NCI-H510A treated with DMSO at 0.1 percent for 48 hours (cell line): Measurements from ENCODE around the gene KCP.
A peak's percentile ranks its signal among the peaks of the same experiment; 100 is the strongest.

ENCODE experiments used
- DNase-seq: peaks from one replicate; lab custom pipeline; 2025; lab: John Stamatoyannopoulos, UW

The KCP gene

DNA sequence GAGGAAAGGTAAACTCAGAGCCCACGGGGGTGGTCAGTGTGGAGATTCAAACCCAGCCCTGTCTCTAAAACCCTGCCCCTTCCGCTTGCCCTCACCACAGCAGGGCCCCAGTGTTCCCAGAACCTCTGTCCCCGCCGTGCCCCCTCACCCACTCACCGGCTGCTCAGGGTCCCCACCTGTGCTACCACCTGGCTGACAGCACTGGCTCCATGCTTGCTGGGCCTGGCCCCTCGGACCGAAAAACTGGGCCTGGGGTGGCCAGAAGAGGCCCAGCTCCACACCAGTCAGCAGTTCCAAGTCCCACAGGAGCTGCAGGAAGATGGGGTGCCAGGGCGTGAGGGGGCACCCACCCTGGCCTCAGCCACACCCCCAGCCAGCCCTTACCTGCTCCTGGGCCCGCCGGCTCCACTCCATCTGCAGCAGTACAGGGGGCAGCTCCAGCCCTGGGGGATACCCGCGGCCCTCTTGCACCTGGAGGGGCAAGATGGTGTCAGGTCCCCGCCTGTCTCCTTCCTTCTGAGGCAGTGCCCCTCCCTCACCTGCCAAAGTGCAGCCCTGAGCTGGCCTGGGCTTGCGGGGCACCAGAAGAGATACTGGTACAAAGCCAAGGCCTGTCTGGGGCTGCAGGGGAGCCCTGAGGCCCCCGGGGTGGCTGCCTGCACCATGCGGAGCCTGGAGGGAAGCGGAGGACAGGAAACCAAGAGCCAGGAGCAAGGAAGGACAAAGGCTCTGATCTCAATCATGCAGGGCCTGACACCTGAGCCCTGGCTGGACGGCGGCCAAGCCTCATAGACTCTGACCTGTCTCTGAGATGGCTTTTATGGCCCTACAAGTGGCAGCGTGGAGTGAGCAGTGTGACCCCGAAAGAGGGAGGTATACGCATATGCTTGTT is 36.1 kb downstream of the KCP start:
- DNase-seq, result peak; percentile 44

DNA sequence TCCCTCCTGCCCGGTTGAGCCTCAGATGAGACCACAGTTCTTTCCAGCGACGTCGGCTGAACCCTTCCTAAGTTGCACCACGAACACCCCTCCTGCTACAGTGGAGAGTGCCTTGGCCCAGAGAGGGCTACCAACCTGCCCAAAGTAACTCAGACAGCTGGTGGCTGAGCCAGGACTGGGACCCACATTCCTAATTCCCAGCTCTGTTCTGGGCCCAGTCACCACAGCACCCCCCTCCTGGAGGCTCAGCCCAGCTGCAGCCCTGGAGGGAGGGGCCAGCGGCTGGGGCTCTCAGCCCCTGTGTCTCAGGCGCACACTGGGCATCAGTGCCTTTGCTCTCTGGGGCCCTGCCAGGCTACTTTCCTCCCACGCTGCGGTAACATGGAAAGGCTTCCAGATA is 37.3 kb downstream of the KCP start:
- DNase-seq, result no peak

DNA sequence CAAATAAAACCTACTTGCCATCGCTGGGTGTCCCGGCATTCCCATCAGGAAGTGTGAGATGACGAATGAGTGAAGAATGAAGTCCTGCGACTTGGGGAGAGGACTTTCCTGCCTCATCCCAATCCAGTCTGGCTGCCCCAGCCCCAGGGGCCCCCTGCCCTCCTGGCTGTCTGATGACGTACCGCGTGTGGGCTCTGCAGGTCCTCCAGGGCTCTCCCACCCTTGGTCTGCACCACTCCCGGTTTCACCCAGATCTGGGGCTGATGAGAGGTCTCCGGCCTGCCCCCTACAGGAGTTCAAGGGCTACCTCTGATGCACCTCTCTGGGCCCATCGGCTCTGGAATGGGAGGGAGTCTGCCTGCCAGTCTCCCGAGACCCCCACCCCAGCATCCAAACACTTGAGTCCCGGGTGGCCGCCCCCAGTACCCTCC is 38.1 kb downstream of the KCP start:
- DNase-seq, result no peak

DNA sequence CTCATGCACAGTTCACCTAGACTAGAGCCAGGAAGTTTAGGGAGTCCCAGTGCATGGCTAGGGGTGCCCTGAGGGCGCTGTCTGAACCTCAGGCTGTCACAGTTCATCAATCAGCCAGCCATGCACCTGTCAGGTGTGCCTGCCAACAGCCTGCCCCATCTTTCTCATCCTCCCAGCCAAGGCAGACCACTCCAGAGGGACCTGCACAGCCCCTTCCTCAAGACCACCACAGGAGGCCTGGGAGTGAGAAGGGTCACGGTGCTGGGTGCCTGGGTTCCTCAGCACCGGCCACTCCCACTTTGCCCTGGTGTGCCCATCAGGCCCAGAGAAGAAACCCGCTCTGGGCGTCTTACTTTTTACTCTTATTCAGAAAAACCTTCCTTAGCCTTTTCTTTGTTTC is 39.5 kb downstream of the KCP start:
- DNase-seq, result no peak

DNA sequence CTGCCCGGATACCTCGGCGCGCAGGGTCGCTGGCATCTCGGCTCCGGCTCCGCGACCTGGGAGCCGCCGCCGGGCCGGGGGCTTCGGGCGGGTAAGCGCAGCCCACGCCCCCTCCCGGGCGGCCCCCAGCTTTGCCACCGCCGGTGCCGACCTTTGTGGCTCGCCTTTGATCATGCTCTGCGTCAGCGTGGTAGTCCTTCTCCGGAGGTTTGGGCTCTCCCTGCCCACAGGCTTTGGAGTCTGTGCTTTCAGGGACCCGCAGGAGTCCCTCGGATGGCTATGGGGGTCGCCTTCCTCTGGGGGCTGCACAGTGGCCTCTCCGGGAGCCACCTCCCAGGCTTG is 40.6 kb downstream of the KCP start:
- no peak for DNase-seq

DNA sequence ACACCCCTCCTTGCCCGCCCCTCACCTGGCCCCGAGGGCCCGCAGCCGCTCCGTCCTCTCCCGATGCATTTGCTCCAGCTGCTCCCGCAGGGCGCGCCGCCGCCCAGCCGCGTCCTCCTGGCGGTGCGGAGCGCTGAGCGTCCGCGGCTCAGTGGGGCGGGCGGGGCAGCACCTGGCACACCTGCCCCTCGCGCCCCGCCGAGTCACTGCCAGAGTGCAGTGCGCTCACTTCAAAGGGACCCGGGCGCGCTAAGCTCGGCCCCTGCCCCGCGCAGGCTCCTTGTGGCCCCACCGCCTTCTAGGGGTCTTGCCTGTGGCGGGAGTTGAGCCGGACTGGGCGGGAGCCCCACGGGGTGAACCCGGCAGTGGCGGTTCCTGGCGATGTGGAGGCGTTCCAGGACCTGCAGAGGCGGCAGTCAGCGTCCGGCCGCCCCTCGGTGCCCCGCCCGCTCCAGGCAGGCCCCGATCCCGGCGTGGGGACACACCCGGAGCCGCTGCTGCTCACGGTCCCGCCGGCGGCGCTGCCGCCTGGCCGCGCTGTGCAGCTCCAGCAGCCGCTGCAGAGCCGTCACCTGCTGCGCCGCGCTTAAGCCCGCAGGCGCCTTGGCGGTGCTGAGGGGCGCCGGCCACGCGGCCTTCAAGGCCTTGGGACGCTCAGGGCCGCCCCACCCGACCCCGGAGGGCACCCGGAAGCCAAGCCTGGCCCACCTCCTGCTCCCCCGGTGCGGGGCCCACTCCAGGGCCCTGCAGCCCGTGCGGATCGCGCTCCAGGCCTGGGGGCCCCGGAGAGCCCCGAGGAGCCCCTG is 41.2 kb downstream of the KCP start:
- DNase-seq, result peak; percentile 15

DNA sequence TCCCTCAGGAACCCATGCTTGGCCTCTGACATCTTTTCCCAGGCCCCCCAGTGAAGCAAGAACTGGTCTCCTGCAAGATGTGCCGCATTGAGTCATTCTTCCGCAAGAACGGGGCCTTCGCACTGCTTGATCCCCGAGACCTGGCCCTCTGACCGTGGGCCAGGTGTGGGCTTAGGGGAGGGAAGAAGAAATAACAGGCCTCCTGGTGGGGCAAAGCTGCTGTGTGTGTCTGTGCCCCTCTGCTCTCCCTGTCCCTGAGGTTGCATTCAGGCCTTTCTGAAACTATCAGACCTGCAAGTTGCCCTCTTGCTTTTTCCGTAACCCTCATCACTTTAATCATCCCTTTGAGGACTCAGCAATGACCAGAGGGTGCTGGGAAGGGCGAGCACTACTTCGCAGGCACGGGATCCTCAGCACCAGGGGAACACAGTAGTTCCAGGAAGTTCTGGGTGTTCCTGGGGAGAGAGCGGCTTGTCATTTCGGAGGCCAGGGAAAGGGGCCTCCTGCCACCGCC is 41.8 kb downstream of the KCP start:
- DNase-seq, result no peak

DNA sequence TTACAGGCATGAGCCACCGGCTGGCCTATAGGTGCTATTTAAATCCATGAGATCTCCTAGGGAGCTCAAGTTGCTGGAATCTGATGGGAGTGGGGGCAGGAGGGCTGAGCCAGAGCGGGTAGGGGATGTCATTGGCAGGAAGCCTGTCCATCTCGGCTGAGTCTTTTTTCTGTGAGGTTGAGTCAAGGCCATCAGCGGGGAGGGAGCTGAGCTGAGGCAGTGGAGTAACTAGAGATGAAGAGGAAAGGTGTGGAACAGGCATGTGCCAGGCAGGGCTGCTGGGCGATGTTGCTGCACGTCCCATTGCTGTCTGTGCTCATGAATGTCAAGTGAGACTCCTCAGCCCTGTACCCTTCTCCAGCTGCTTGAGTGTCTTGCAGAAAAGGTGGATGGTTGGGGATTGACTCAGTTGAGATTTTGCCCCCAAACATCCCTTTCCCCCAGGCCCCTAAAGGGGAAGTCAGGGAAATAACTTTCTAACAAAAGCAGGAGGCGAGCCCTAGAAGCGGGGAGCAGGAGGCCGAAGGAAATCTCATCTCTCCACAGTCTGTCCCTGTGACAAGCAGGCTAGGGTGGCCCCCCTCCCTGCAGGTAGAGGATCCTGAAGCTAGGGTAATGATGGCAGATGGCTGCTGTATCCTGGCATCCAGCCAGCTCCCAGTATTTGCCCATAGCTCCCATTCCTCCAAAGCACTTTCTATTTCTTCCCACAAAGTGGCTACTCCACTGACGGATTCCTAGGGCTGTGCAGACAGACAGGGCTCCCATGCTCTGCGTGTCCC is 42.5 kb downstream of the KCP start:
- peak; percentile 75 for DNase-seq

DNA sequence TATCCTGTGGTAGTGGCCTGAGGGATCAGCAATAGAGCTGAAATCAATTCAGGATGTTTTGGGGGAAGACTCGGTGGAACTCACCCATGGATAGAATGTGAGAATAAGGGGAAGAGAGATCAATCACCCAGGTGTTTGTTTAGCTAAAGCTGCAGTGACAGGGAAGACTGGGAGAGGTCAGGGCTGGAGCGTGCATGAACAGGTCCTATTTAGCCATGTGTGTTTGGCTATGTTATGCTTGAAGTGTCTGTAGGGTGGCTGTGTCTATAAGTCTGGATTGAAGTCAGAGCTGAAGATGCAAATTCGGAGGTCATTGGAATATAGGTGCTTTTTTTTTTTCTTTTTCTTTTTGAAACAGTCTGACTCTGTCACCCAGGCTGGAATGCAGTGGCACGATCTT is 43.3 kb downstream of the KCP start:
- no peak for DNase-seq

DNA sequence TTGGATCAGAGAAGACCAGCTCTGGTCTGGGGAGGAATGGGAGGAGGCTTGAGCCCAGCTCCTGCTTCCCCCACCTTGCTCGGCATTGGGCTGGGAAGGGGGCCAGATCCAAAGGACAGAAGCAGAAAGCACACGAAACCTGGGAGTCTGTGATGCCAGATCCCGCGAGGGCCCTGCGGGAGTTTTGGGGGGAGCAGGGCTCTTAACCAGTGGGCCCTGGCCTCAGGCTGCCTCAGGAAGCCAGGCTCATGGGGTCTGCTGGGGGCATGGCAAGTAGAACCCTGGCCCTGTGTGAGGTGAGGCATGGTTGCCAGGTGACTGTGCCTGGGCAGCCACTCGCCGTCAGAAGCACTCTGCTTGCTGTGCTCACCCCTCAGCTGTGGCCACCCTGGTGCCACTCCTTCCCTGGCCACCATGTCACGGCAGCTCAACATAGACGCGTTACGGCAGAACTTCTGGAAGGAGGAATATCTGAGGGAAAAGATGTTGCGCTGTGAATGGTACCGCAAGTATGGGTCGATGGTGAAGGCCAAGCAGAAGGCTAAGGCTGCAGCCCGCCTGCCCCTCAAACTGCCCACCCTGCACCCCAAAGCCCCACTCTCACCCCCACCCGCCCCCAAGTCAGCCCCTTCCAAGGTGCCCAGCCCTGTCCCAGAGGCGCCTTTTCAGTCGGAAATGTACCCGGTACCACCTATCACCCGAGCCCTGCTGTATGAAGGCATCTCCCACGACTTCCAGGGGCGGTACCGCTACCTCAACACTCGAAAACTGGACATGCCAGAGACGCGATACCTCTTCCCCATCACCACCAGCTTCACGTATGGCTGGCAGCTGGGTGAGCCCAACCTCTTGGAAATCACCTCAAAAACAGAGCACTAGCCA is 44.3 kb downstream of the KCP start:
- DNase-seq, result no peak

DNA sequence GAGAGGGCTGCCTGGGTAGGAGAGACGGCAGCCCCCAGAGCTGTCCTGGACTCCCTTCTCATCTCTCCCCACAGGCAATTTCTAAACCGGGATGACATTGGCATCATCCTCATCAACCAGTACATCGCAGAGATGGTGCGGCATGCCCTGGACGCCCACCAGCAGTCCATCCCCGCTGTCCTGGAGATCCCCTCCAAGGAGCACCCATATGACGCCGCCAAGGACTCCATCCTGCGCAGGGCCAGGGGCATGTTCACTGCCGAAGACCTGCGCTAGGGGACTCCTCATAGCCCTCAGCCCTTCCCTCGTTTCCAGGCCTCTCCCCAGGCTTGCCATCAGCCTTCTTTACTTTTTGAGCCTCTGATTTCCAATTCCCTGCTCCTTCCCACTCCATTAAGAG is 45.2 kb downstream of the KCP start:
- no peak for DNase-seq

DNA sequence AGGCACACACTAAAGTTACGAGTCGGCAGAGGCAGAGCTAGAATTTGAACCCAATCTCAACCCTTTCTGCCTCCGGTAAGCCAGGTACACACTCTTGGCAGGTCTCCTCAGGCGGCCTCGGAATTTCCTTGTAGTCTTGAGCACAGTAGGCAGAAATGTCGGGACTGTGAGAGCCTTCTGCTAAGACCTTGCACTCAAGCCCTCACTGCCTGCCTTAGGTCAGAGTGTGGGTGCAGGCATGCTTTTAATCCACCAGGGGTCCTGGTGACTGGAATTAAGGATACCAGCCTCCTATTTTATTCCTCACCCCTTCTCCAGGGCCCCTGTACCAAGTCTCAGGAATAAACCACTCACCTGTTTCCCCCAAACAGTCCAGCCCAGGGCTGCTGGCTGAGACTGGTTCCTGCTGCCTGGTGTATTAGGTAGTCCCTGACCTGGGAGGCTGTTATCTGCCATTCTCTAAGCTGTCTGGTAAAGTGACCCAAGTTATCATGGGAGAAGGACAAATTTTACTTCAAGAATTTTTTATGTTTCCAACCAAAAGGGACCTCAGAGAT is 47.0 kb downstream of the KCP start:
- DNase-seq, result peak; percentile 20

DNA sequence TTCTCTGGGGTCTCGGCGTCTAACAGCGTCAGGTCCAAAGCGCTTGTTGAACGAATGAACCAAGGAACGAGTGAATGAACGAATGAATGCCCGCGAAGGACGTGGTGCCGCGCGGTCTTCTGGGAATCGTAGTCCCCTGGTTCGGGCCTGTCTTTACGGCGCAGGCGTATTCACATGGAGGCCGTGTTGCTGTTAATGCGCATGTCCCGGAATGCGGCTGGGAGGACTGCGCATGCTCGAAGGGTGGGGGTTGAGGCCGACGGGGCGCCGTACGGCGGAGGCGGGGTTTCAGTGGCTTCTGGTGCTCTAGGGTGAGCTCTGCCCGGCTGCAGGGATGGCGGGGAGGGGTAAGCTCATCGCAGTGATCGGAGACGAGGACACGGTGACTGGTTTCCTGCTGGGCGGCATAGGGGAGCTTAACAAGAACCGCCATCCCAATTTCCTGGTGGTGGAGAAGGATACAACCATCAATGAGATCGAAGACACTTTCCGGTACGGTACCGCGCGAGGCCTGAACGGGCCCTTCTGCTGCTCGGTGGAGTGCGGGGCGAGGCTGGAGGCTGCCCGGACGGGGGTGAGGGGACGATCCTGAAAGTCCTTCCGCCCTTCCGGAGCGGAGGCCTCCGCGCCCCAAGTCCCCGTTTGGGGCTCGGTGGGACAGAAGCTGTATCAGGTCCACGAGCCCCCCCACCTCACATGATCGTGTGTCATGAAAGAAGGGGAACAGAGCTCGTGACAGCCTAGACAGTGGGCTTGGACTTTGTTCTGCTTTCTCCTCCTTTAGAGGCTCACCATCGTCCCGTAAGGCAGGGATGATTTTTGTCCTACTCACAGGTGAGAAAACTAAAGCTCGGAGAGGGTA is 47.7 kb downstream of the KCP start, which contains the start of gene ATP6V1F:
ATP6V1F (plus strand) TSS at position 286 of the 862 bp plus-strand sequence; CDS start at position 335, 49 bp downstream.
- DNase-seq, result peak; percentile 79

DNA sequence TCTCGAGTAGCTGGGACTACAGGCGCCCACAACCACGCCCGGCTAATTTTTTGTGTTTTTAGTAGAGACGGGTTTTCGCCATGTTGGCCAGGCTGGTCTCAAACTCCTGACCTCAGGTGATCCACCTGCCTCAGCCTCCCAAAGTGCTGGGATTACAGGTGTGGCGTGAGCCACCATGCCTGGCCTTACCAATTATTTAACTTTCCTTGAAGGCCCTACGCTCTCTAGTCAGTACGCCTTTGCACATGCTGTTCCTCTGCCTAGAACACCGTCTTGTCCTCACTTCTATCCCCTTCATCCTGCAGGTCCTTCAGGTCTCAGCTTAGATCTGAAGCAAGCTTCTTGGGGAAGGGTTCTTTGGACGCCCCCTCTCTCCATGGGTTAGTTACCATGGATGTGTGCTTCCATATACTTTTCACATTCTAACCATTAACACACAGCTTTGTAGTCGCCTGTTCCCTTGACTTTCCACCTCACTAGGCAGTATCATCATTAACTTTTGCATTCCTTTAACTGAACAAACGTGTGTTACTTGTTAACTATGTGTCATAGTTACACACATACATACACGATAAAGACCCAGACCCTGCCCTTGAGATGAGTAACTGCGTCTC is 48.4 kb downstream of the KCP start:
- no peak for DNase-seq

DNA sequence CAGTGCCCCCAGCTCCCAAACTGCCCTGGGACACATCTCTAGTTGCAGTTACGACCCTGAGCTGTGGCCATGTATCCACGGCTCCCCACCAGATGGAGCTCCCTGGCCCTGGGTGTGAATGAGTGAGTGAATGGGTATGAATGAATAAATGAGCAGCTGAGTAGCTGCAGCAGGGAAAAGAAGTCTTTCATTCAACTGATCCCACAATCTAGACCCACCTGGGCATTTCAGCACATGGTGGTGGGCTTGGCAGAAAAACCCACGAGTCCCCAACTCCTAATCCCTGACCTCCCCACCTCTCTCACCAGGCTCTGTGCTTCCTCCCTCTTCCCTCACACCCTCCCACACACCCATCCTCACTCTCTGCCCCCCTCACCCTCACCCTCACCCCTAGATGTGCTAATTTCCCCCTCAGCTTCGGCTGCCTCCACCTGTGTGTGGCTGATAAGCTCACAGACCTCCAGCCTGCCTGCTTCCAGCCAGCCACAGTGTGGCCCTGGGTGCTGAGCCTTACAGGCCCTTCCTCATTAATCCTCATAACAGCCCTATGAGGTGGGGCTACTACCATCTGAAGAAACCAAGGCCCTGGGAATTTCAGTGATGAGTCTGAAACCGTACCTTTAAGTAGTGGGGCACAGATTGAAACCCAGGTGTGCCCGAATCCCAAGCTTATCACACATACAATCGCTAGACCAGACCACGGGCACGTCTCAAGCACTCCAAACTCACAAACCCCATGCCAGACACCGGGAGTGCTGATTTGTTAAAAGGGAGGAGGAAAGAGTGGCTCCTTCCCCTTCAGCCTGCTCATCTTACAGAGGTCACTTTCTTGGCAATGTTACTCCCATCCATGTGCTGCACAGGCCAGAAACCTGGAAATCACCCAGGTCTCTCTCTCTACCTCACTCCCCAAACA is 50.1 kb downstream of the KCP start:
- DNase-seq, result no peak

DNA sequence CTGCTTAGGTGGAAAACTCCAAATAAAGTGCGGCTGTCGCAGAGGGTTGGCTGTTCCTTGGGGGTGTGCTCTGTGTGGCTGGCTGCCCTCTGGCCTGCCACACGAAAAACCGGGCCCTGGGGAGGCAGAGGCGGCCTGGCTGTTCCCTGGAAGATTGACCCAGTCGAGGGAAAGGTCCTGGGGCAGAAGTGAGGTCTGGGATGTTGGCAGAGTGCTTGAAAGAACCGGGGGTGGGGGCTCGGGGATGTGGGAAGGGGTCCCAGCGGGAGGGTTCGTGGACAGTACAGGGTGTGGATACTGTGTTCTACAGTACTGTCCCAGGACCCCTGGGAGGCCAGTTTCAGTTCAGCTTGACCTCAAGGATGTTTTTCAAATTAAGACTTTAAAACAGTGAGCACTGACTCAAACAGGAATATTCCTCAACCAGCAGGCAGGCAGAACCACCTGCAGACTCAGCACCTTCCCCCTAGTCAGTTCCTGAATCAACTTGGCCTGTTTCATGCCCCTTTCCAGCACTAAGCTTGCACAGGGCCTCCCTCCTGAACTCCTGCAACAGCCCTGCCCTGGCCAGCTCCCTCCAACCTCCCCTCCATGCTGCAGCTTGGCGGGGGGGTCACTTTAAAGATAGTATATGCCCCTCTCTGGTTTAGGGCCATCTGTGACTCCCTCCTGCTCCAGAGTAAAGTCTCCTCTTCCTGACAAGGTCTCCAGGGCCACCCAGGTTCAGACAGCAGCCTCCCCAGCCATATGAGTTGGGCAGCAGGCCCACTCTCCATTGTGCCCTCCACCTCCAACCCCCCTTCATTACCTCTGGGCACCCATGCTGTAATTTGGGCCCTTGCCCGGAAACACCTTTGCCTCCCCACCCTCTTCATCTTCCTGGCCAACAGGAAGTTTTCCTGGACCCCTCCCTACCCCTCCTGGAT is 51.0 kb downstream of the KCP start:
- DNase-seq, result no peak
